IMR-90 (cell line): ENCODE data around the gene PALM.

Experiments
- BHLHE40 ChIP-seq: fragments of 150-350 bp; IDR thresholded peaks from 2 replicates; pipeline ENCODE4 v1.6.1; 2016; ENCODE audit warnings: mild to moderate bottlenecking, low read depth, low read length
- CEBPB ChIP-seq: IDR thresholded peaks from 2 replicates; pipeline ENCODE4 v1.6.1; 2012; ENCODE audit warnings: low read depth, low read length, improper control_type of control experiment
- CHD1 ChIP-seq: IDR thresholded peaks from 2 replicates; pipeline ENCODE4 v1.6.1; 2012; ENCODE audit warnings: low read depth, low read length, improper control_type of control experiment
- ELK1 ChIP-seq: fragments of 150-350 bp; IDR thresholded peaks from 2 replicates; pipeline ENCODE4 v1.6.1; 2016; ENCODE audit warnings: low read depth, mild to moderate bottlenecking, low read length, moderate library complexity, borderline replicate concordance
- FOS ChIP-seq: fragments of 150-350 bp; IDR thresholded peaks from 2 replicates; pipeline ENCODE4 v1.6.1; 2016; ENCODE audit warnings: low read depth, low read length
- MAZ ChIP-seq: IDR thresholded peaks from 2 replicates; pipeline ENCODE4 v1.6.1; 2012; ENCODE audit warnings: low read depth, mild to moderate bottlenecking, low read length, improper control_type of control experiment, moderate library complexity, borderline replicate concordance
- MXI1 ChIP-seq: IDR thresholded peaks from 2 replicates; pipeline ENCODE4 v1.6.1; 2012; ENCODE audit warnings: low read depth, mild to moderate bottlenecking, low read length, moderate library complexity, borderline replicate concordance
- POLR2A ChIP-seq: IDR thresholded peaks from 2 replicates; pipeline ENCODE4 v1.6.1; 2012; ENCODE audit warnings: mild to moderate bottlenecking, low read depth, low read length
- RAD21 ChIP-seq: IDR thresholded peaks from 2 replicates; pipeline ENCODE4 v1.6.1; 2012; ENCODE audit warnings: low read length, improper control_type of control experiment
- RCOR1 ChIP-seq: IDR thresholded peaks from 2 replicates; pipeline ENCODE4 v1.6.1; 2012; ENCODE audit warnings: mild to moderate bottlenecking, low read length, improper control_type of control experiment; ENCODE audit not compliant: insufficient replicate concordance
- RFX5 ChIP-seq: IDR thresholded peaks from 2 replicates; pipeline ENCODE4 v1.8.0; 2012; ENCODE audit warnings: low read depth, mild to moderate bottlenecking, low read length, moderate library complexity
- SMC3 ChIP-seq: fragments of 150-350 bp; IDR thresholded peaks from 2 replicates; pipeline ENCODE4 v1.6.1; 2016; ENCODE audit warnings: low read depth, mild to moderate bottlenecking, antibody characterized with exemption, low read length, moderate library complexity
- TF ChIP-seq, protein P1 (sequence below): fragments of 150-350 bp; IDR thresholded peaks from 2 replicates; pipeline ENCODE4 v1.6.1; 2017; ENCODE audit warnings: mild to moderate bottlenecking, antibody characterized with exemption, low read length, low read depth
- TF ChIP-seq, protein P2 (sequence below): conservative IDR thresholded peaks from 2 replicates; pipeline ENCODE4 v1.5.1; 2012; ENCODE audit warnings: mild to moderate bottlenecking, low read depth, low read length, improper control_type of control experiment

DNA sequence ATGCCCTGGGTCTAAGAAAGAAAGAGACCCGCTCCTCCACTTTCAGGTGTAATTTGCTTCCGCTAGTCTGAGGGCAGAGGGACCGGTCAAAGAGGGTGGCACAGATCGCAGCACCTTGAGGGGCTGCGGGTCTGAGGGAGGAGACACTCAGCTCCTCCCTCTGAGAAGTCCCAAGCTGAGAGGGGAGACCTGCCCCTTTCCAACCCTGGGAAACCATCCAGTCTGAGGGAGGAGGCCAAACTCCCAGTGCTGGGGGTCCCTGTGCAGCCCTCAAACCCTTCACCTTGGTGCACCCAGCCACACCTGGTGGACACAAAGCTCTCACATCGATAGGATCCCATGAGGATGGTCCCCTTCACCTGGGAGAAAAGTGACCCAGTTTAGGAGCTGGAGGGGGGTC is 55.1 kb downstream of the PALM start:
- TF ChIP-seq, protein P1, sequence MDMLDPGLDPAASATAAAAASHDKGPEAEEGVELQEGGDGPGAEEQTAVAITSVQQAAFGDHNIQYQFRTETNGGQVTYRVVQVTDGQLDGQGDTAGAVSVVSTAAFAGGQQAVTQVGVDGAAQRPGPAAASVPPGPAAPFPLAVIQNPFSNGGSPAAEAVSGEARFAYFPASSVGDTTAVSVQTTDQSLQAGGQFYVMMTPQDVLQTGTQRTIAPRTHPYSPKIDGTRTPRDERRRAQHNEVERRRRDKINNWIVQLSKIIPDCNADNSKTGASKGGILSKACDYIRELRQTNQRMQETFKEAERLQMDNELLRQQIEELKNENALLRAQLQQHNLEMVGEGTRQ, result no peak
- TF ChIP-seq, protein P2, sequence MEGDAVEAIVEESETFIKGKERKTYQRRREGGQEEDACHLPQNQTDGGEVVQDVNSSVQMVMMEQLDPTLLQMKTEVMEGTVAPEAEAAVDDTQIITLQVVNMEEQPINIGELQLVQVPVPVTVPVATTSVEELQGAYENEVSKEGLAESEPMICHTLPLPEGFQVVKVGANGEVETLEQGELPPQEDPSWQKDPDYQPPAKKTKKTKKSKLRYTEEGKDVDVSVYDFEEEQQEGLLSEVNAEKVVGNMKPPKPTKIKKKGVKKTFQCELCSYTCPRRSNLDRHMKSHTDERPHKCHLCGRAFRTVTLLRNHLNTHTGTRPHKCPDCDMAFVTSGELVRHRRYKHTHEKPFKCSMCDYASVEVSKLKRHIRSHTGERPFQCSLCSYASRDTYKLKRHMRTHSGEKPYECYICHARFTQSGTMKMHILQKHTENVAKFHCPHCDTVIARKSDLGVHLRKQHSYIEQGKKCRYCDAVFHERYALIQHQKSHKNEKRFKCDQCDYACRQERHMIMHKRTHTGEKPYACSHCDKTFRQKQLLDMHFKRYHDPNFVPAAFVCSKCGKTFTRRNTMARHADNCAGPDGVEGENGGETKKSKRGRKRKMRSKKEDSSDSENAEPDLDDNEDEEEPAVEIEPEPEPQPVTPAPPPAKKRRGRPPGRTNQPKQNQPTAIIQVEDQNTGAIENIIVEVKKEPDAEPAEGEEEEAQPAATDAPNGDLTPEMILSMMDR, result no peak
- TF ChIP-seq POLR2A (no peak), CHD1 (no peak), ELK1 (no peak), BHLHE40 (no peak), FOS (no peak), RAD21 (no peak), SMC3 (no peak), MXI1 (no peak), MAZ (no peak), CEBPB (no peak), RFX5 (no peak), RCOR1 (no peak)
